Mammary epithelial cell (primary cell): ENCODE data around the gene IER3.

ENCODE experiments used
- CTCF ChIP-seq, 2 donors: IDR thresholded peaks in 1 of 2; conservative IDR thresholded peaks in 1 of 2; 2 replicates each; pipeline ENCODE4 v1.5.1; 2011 to 2012; ENCODE audit warnings: inconsistent platforms in 2 of 2, low read length in 2 of 2, mild to moderate bottlenecking in 2 of 2, control low read depth in 1 of 2, low read depth in 1 of 2; ENCODE audit not compliant: insufficient read depth in 1 of 2; ENCODE audit errors: extremely low read depth in 1 of 2
- EZH2 ChIP-seq: IDR thresholded peaks from 2 replicates; pipeline ENCODE4 v1.6.1; 2012; ENCODE audit warnings: low read length, inconsistent platforms, borderline replicate concordance

GRCh38 chr6:30719791-30720737, 24.3 kb downstream of the IER3 start, which contains the start of gene TUBB:
- no peak for TF ChIP-seq CTCF (conservative IDR thresholded peaks at IDR 0.05 in 1 of 2, IDR thresholded peaks at IDR 0.05 in 1 of 2; ENCODE audit: extremely low read depth in 1 of 2, insufficient read depth in 1 of 2, low read depth in 1 of 2, low read length in 2 of 2)
- TF ChIP-seq EZH2 = no peak
